H9 (cell line): Measurements from ENCODE around the gene GLIS2. TPM values are rescaled to one million over a fixed set of nuclear protein-coding genes. Genes with fewer than 3 reads are reported as not detected.

Source experiments
- DNase-seq: peaks from one replicate; pipeline ENCODE4 v3.0.0-alpha.2; 2017
- H2AFZ ChIP-seq: one replicate; pipeline ENCODE4 v1.6.1; 2013; ENCODE audit warnings: mild to moderate bottlenecking, low read length, control low read depth, moderate library complexity
- H2AK5ac ChIP-seq: 2 replicates; pipeline ENCODE4 v1.6.1; 2013; ENCODE audit warnings: low read length, control low read depth, mixed read lengths; ENCODE audit not compliant: insufficient read length
- H2BK120ac ChIP-seq: one replicate; pipeline ENCODE4 v1.6.1; 2013; ENCODE audit warnings: low read depth, mild to moderate bottlenecking, low read length, control low read depth, inconsistent platforms; ENCODE audit not compliant: poor library complexity, severe bottlenecking
- H2BK12ac ChIP-seq: 2 replicates; pipeline ENCODE4 v1.6.1; 2013; ENCODE audit warnings: low read length, control low read depth, mixed read lengths, low read depth; ENCODE audit not compliant: insufficient read length
- H2BK15ac ChIP-seq: 2 replicates; pipeline ENCODE4 v1.6.1; 2013; ENCODE audit warnings: low read depth, low read length, control low read depth
- H2BK20ac ChIP-seq: one replicate; pipeline ENCODE4 v1.6.1; 2013; ENCODE audit warnings: low read depth, mild to moderate bottlenecking, low read length, control low read depth, inconsistent platforms; ENCODE audit not compliant: poor library complexity, severe bottlenecking
- H2BK5ac ChIP-seq: 2 replicates; pipeline ENCODE4 v1.6.1; 2013; ENCODE audit warnings: low read length, control low read depth, mixed read lengths; ENCODE audit not compliant: insufficient read length
- H3K14ac ChIP-seq: 2 replicates; pipeline ENCODE4 v1.6.1; 2013; ENCODE audit warnings: low read length, control low read depth; ENCODE audit not compliant: insufficient read depth
- H3K18ac ChIP-seq: 2 replicates; pipeline ENCODE4 v1.6.1; 2013; ENCODE audit warnings: low read depth, mild to moderate bottlenecking, mixed read lengths, low read length, control low read depth; ENCODE audit not compliant: insufficient read length
- H3K23ac ChIP-seq: 2 replicates; pipeline ENCODE4 v1.6.1; 2013; ENCODE audit warnings: low read length, control low read depth, mixed read lengths, low read depth; ENCODE audit not compliant: insufficient read length
- H3K23me2 ChIP-seq: 2 replicates; pipeline ENCODE4 v1.6.1; 2013; ENCODE audit warnings: low read depth, mild to moderate bottlenecking, mixed read lengths, low read length, control low read depth; ENCODE audit not compliant: insufficient read length, poor library complexity, severe bottlenecking
- H3K27ac ChIP-seq: 2 replicates; pipeline ENCODE4 v1.5.1; 2013; ENCODE audit warnings: low read length, control low read depth, mixed read lengths, low read depth; ENCODE audit not compliant: insufficient read length
- H3K27me3 ChIP-seq: 2 replicates; pipeline ENCODE4 v1.6.1; 2013; ENCODE audit warnings: low read length, control low read depth, inconsistent platforms; ENCODE audit not compliant: insufficient read depth
- H3K4ac ChIP-seq: 2 replicates; pipeline ENCODE4 v1.6.1; 2013; ENCODE audit warnings: low read depth, mild to moderate bottlenecking, control low read depth, inconsistent platforms, low read length, moderate library complexity
- H3K4me1 ChIP-seq: 2 replicates; pipeline ENCODE4 v1.6.1; 2013; ENCODE audit warnings: low read length, control low read depth, inconsistent platforms; ENCODE audit not compliant: insufficient read depth
- H3K4me2 ChIP-seq: 2 replicates; pipeline ENCODE4 v1.6.1; 2013; ENCODE audit warnings: low read length, control low read depth, mixed read lengths; ENCODE audit not compliant: insufficient read length, insufficient read depth
- H3K56ac ChIP-seq: 2 replicates; pipeline ENCODE4 v1.6.1; 2013; ENCODE audit warnings: low read depth, mild to moderate bottlenecking, mixed read lengths, low read length, control low read depth; ENCODE audit not compliant: insufficient read length
- H3K79me1 ChIP-seq: 2 replicates; pipeline ENCODE4 v1.6.1; 2013; ENCODE audit warnings: low read depth, mild to moderate bottlenecking, moderate library complexity, low read length, control low read depth, inconsistent platforms; ENCODE audit not compliant: insufficient read depth, poor library complexity, severe bottlenecking
- H3K79me2 ChIP-seq: 2 replicates; pipeline ENCODE4 v1.6.1; 2013; ENCODE audit warnings: low read length, control low read depth, inconsistent platforms; ENCODE audit not compliant: insufficient read depth
- H3K9ac ChIP-seq: 2 replicates; pipeline ENCODE4 v1.6.1; 2013; ENCODE audit warnings: low read length, control low read depth, mixed read lengths; ENCODE audit not compliant: insufficient read length; ENCODE audit errors: extremely low read depth
- H3K9me3 ChIP-seq: one replicate; pipeline ENCODE4 v1.6.1; 2013; ENCODE audit warnings: low read depth, low read length, inconsistent platforms; ENCODE audit not compliant: control insufficient read depth
- H3T11ph ChIP-seq: one replicate; pipeline ENCODE4 v1.6.1; 2013; ENCODE audit warnings: mild to moderate bottlenecking, low read length, control low read depth, inconsistent platforms
- H4K20me1 ChIP-seq: one replicate; pipeline ENCODE4 v1.6.1; 2013; ENCODE audit not compliant: control insufficient read depth, insufficient read length, insufficient read depth
- H4K5ac ChIP-seq: 2 replicates; pipeline ENCODE4 v1.6.1; 2013; ENCODE audit warnings: low read depth, mild to moderate bottlenecking, mixed read lengths, low read length, control low read depth; ENCODE audit not compliant: insufficient read length
- H4K8ac ChIP-seq: replicated peaks from 2 replicates; pipeline ENCODE4 v1.6.1; 2013; ENCODE audit warnings: low read length, control low read depth, mixed read lengths, low read depth; ENCODE audit not compliant: insufficient read length
- H4K91ac ChIP-seq: 2 replicates; pipeline ENCODE4 v1.6.1; 2013; ENCODE audit warnings: low read depth, mild to moderate bottlenecking, moderate library complexity, mixed read lengths, low read length, control low read depth; ENCODE audit not compliant: insufficient read length
- H3K27ac Mint-ChIP-seq, 3 experiments: 2 replicates in 2 of 3; 3 replicates in 1 of 3; pipeline ENCODE4 v1.8.0; 2020 to 2021; ENCODE audit warnings: mixed read lengths in 3 of 3, mild to moderate bottlenecking in 1 of 3, moderate library complexity in 1 of 3
- H3K27me3 Mint-ChIP-seq: 2 replicates; pipeline ENCODE4 v1.8.0; 2021; ENCODE audit warnings: low read depth, mild to moderate bottlenecking, moderate library complexity, mixed read lengths
- H3K36me3 Mint-ChIP-seq, 3 experiments: 2 replicates in 2 of 3; 3 replicates in 1 of 3; pipeline ENCODE4 v1.8.0; 2020 to 2021; ENCODE audit warnings: low read depth in 3 of 3, mixed read lengths in 3 of 3; ENCODE audit not compliant: insufficient read depth in 1 of 3
- H3K4me1 Mint-ChIP-seq, 2 experiments: 2 replicates each; pipeline ENCODE4 v1.8.0; 2020; ENCODE audit warnings: mixed read lengths in 2 of 2
- H3K4me3 Mint-ChIP-seq, 2 experiments: 2 replicates in 1 of 2; 3 replicates in 1 of 2; pipeline ENCODE4 v1.8.0; 2020 to 2021; ENCODE audit warnings: mild to moderate bottlenecking in 2 of 2, mixed read lengths in 2 of 2, moderate library complexity in 1 of 2
- H3K9me3 Mint-ChIP-seq, 2 experiments: 2 replicates in 1 of 2; 3 replicates in 1 of 2; pipeline ENCODE4 v1.8.0; 2020; ENCODE audit warnings: mild to moderate bottlenecking in 2 of 2, mixed read lengths in 2 of 2, moderate library complexity in 1 of 2
- CTCF ChIP-seq: fragments of 200-600 bp; sonication (generic); conservative IDR thresholded peaks from 3 replicates; pipeline ENCODE4 v1.8.0; 2021; ENCODE audit warnings: antibody characterized with exemption, mild to moderate bottlenecking
- WGBS: extraction: QIAGEN DNeasy Blood & Tissue Kit; methylation state at CpG from one replicate; pipeline ENCODE4 v1.1.7; 2013; ENCODE audit warnings: missing lambda C conversion rate, low lambda C conversion rate, mixed read lengths; ENCODE audit not compliant: insufficient read length; ENCODE audit errors: extremely low coverage; 5-methylcytosine and 5-hydroxymethylcytosine counted together
- total RNA-seq: library from RNA; stranded (reverse); gene quantifications from 2 replicates; pipeline ENCODE4 v1.2.1, GENCODE V29; 2021

GLIS2 gene
- total RNA-seq, 1 experiment from 2014 or later = 14.3 TPM

DNA sequence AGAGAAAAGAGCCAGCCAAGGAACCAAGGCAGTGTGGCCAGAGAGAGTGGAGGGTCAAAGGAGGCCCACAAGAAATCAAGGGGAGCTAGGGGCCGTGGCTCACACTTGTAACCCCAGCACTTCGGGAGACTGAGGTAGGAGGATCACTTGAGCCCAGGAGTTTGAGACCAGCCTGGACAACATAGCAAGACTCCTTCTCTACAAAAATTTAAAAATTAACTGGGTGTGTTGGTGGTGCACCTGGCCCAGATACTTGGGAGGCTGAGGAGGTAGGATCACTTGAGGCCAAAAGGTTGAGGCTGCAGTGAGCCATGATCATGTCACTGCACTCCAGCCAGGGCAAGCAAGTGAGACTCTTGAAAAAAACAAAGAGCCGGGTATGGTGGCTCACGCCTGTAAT is 24.2 kb upstream of the GLIS2 start:
- WGBS = no CpG with 5 or more reads among the region's 4 CpGs

More for the DNA sequence above, 24.2 kb upstream of the GLIS2 start:
- Histone ChIP-seq H2BK12ac (no peak overlapping the region), H3K23me2 (no peaks in the 10 kb centered on the region), H4K20me1 (no peaks in the 10 kb centered on the region), H3K9ac (no peak overlapping the region), H3K79me1 (no peaks in the 10 kb centered on the region), H3K27me3 (no peaks in the 10 kb centered on the region), H3K4ac (no peak overlapping the region), H2BK120ac (no peak overlapping the region), H2BK20ac (no peak overlapping the region), H3K18ac (no peak overlapping the region), H4K8ac (no peak overlapping the region), H2BK15ac (no peak overlapping the region), H3K4me2 (no peak overlapping the region), H2BK5ac (no peak overlapping the region), H4K91ac (no peak overlapping the region), H3K4me1 (peaks cover 5% of the 10 kb centered on the region; the same call in 1 of the 2 replicates), H3K23ac (no peak overlapping the region), H4K5ac (no peak overlapping the region), H2AFZ (no peak overlapping the region), H3K14ac (no peak overlapping the region), H3K27ac (no peak overlapping the region), H2AK5ac (no peak overlapping the region), H3K79me2 (no peaks in the 10 kb centered on the region), H3K9me3 (no peaks in the 10 kb centered on the region), H3T11ph (no peak overlapping the region), H3K56ac (no peak overlapping the region)
- Mint-ChIP-seq H3K4me1 (peaks cover 36 to 40% of the 10 kb centered on the region in 2 experiments), H3K36me3 (no peaks in the 10 kb centered on the region), H3K27me3 (peaks cover 1% of the 10 kb centered on the region; the same call in 1 of the 2 replicates), H3K27ac (no peak overlapping the region), H3K9me3 (no peaks in the 10 kb centered on the region), H3K4me3 (no peak overlapping the region)
- no peak for DNase-seq
- TF ChIP-seq CTCF = no peak
